SK-N-MC (cell line): ENCODE data around the gene ARHGAP32.

Experiments
- EZH2 ChIP-seq: fragments of 200-600 bp; sonication (generic); IDR thresholded peaks from one replicate; pipeline ENCODE4 v1.6.1; 2017; ENCODE audit warnings: antibody characterized with exemption
- FOXP2 ChIP-seq: optimal IDR thresholded peaks from 2 replicates; pipeline ENCODE3; 2011; ENCODE audit warnings: mild to moderate bottlenecking, moderate library complexity; ENCODE audit not compliant: insufficient read depth; ENCODE audit errors: extremely low read length, control extremely low read depth

- no peak for TF ChIP-seq FOXP2
- no peak for TF ChIP-seq EZH2
Measured at GRCh38 chr11:129102225-129102624, 89.9 kb downstream of the ARHGAP32 start.
